Right lobe of liver (tissue), 4 donors: Measurements from ENCODE around the gene TMOD1.

Experiments used
- CTCF ChIP-seq, 4 donors: fragments of 200-600 bp in 3 of 4; fragments of 450-650 bp in 1 of 4; IDR thresholded peaks; one replicate each; pipeline versions ENCODE4 v1.5.1 to v1.8.0; 2016 to 2022; ENCODE audit warnings: antibody characterized with exemption in 4 of 4, mild to moderate bottlenecking in 2 of 4
- POLR2A ChIP-seq: fragments of 450-650 bp; IDR thresholded peaks from one replicate; pipeline ENCODE4 v1.6.1; 2017; ENCODE audit warnings: antibody characterized with exemption, mild to moderate bottlenecking
- donor health status: DM: no; HTN: no; CAD: no.
- donor health status: DM: no; HTN: no; CAD: no.
- donor health status: DM: no; HTN: yes; CAD: no.

- TF ChIP-seq POLR2A (no peak), CTCF (IDR thresholded peaks at IDR 0.05) (no peak)
Measured at GRCh38 chr9:97556036-97556720, 54.7 kb downstream of the TMOD1 start.
